Ovary (tissue), 9 donors: Measurements from ENCODE around the gene PHKA2. TPM values are rescaled to one million over a fixed set of nuclear protein-coding genes. Genes with fewer than 3 reads are reported as not detected.

ENCODE experiments used
- DNase-seq, 5 donors: peaks; one replicate each; pipeline ENCODE4 v3.0.0-alpha.2; 2019 to 2020
- H3K27ac ChIP-seq, 2 donors: fragments of 200-600 bp; one replicate each; pipeline versions ENCODE4 v1.5.1 to v1.8.0; 2019 to 2022
- H3K27me3 ChIP-seq: fragments of 200-600 bp; one replicate; pipeline ENCODE4 v1.8.0; 2022
- H3K36me3 ChIP-seq: fragments of 200-600 bp; sonication (generic); one replicate; pipeline ENCODE4 v1.5.1; 2019
- H3K4me1 ChIP-seq: one replicate; pipeline ENCODE4 v1.8.1; 2013; ENCODE audit warnings: mild to moderate bottlenecking, moderate library complexity; ENCODE audit not compliant: insufficient read depth
- H3K4me3 ChIP-seq: fragments of 200-600 bp; sonication (generic); one replicate; pipeline ENCODE4 v1.5.1; 2017
- H3K9me3 ChIP-seq, 2 donors: fragments of 200-600 bp in 1 of 2; sonication (generic) in 1 of 2; one replicate each; pipeline versions ENCODE4 v1.5.1 to v1.8.1; 2013 to 2019; ENCODE audit warnings: mild to moderate bottlenecking in 1 of 2, moderate library complexity in 1 of 2
- EP300 ChIP-seq: sonication (generic); formaldehyde crosslinking; IDR thresholded peaks from one replicate; pipeline ENCODE4 v1.6.1; 2017; ENCODE audit warnings: antibody characterized with exemption
- POLR2A ChIP-seq: fragments of 450-650 bp; IDR thresholded peaks from one replicate; pipeline ENCODE4 v1.6.1; 2017; ENCODE audit warnings: antibody characterized with exemption, mild to moderate bottlenecking, moderate library complexity
- WGBS, 3 donors: extraction: QIAGEN DNeasy Blood & Tissue Kit in 1 of 3; methylation state at CpG; one replicate each; pipeline versions ENCODE4 v1.1.5 to v1.1.7; 2013 to 2017; 5-methylcytosine and 5-hydroxymethylcytosine counted together
- intact Hi-C, 4 donors: fragments of 100-400 bp; cut with DNase I; formaldehyde crosslinking; loops; one replicate each; pipeline versions ENCODE4 v1.11.0 to v1.15.1; 2022 to 2023
- polyA plus RNA-seq, 2 donors: library from polyadenylated mRNA; stranded (reverse); fragments of 200-250 nt in 1 of 2; fragments of 350-450 nt in 1 of 2; fragmentation: Illumina TruSeq in 1 of 2; extraction: RNeasy Lipid Tissue Mini Kit (QIAGEN cat#74804) in 1 of 2; gene quantifications; one replicate each; pipeline ENCODE4 v1.2.3, GENCODE V29; 2013 to 2014
- total RNA-seq, 7 donors: library from RNA; depleted of rRNA in 2 of 7; stranded (reverse); fragments of >200 nt in 2 of 7; fragmentation: NEBNext Ultra II Directional in 3 of 7; extraction: Animal tissue kit (Norgen Biotek cat#: 25700) in 3 of 7; gene quantifications; one replicate each; pipeline versions ENCODE4 v1.1.0 to v1.2.4, GENCODE V29; 2016 to 2023
- TF ChIP-seq, protein P1 (sequence below), 3 donors: fragments of 450-650 bp in 2 of 3; fragments of 200-600 bp in 1 of 3; IDR thresholded peaks; one replicate each; pipeline versions ENCODE4 v1.5.1 to v1.8.0; 2016 to 2022; ENCODE audit warnings: antibody characterized with exemption in 3 of 3, mild to moderate bottlenecking in 1 of 3
- donor health status: DM: no; HTN: no; CAD: no; lungs with moderate emphysema.
- donor health status: DM: no; HTN: no; CAD: no.
- donor health status: Bipolar disorder and iron deficiency.
- donor health status: DM: yes; HTN: yes; CAD: no.
- donor health status: DM: no; HTN: no; CAD: no.
- donor health status: DM: yes; HTN: yes; CAD: no.

PHKA2 gene
- total and polyA plus RNA-seq, 9 donors = 19.4 to 43.5 (median 32.9) TPM

- H3K4me3 ChIP-seq = no peak overlapping the region
- no peaks in the 10 kb centered on the region for H3K36me3 ChIP-seq
- 89 to 92% (median 89%) methylated on average over 11 to 12 of the region's 12 CpGs for WGBS, 3 donors
- TF ChIP-seq, protein P1, sequence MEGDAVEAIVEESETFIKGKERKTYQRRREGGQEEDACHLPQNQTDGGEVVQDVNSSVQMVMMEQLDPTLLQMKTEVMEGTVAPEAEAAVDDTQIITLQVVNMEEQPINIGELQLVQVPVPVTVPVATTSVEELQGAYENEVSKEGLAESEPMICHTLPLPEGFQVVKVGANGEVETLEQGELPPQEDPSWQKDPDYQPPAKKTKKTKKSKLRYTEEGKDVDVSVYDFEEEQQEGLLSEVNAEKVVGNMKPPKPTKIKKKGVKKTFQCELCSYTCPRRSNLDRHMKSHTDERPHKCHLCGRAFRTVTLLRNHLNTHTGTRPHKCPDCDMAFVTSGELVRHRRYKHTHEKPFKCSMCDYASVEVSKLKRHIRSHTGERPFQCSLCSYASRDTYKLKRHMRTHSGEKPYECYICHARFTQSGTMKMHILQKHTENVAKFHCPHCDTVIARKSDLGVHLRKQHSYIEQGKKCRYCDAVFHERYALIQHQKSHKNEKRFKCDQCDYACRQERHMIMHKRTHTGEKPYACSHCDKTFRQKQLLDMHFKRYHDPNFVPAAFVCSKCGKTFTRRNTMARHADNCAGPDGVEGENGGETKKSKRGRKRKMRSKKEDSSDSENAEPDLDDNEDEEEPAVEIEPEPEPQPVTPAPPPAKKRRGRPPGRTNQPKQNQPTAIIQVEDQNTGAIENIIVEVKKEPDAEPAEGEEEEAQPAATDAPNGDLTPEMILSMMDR (IDR thresholded peaks at IDR 0.05) = no peak
- TF ChIP-seq POLR2A (no peak), EP300 (no peak)
- no peak for DNase-seq
- no peak overlapping the region for H3K27ac ChIP-seq
- no peaks in the 10 kb centered on the region for H3K4me1 ChIP-seq
- no peaks in the 10 kb centered on the region for H3K9me3 ChIP-seq
- intact Hi-C loops = no loop called here
- no peaks in the 10 kb centered on the region for H3K27me3 ChIP-seq
These were observed 77.6 kb downstream of the PHKA2 start for GRCh38 chrX:18906286-18906685.

DNA sequence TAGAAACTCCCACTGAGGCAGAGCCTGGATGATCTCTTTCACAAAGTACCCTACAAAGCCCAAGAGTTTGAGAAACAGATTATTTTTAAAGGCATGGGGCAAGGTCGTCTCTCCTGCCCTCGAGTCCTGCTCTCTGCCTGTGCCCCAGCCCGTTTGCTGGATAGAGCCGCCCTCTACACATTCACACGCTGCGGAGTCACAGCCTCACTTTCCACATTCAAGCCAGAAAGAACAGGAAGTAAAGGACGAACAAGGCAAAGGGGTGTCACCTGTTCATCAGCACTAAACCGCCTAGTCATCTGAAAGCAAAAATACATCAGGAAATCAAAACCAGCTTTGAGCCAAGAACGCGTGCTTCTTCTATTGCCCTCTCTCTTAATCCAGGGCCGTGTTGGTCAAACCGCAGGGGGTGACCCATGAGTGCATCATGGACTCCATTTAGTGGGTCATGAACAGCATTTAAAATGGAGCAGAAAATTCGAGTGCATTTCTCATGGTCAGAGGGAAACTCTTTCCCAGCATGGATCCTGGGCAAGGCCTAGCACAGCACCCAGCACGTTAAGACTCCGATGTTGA lies 83.4 kb downstream of the PHKA2 start:
- intact Hi-C loops = no loop called here
- TF ChIP-seq, protein P1 (IDR thresholded peaks at IDR 0.05) = no peak
- TF ChIP-seq EP300 (no peak), POLR2A (no peak)
- Histone ChIP-seq H3K27me3 (no peaks in the 10 kb centered on the region), H3K9me3 (no peaks in the 10 kb centered on the region), H3K4me3 (no peak overlapping the region), H3K36me3 (no peaks in the 10 kb centered on the region), H3K4me1 (no peaks in the 10 kb centered on the region), H3K27ac (no peak overlapping the region)
- no peak for DNase-seq
- WGBS, 3 donors = 76 to 84% (median 82%) methylated on average over 15 of the region's 15 CpGs

DNA sequence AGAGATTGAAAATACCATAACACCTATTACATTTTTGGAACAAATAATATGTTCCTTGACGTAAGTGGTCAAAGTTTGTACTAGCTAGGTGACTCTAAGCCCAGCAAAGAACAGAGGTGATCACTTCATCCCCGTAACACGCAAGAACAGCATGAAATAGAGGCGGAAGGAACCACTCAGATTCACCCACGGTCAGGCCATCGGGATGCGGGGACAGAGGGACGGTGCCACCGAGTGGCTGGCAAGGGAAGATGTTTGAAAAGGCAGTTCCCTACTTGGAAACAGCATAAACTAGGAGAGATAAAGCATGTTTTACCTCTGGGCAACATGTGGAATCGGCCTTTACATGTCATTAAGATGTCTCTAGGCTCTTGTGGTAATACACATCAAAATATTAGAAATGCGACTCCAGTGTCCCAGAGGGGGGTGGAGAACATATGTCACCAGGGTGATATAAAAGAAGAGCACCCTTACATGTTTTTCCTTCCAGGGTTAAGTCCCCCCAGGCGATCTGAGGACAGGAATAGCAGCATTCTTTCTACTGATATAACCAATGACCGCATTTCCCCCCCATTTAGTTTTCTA lies 84.0 kb downstream of the PHKA2 start:
- DNase-seq = no peak
- intact Hi-C loops = loop anchor here in 2 of 4 donors (10.0 kb wide), 3 partner anchors 225 to 495 kb away; partner anchors contain the start of gene RS1 (in 1 of the 2)

DNA sequence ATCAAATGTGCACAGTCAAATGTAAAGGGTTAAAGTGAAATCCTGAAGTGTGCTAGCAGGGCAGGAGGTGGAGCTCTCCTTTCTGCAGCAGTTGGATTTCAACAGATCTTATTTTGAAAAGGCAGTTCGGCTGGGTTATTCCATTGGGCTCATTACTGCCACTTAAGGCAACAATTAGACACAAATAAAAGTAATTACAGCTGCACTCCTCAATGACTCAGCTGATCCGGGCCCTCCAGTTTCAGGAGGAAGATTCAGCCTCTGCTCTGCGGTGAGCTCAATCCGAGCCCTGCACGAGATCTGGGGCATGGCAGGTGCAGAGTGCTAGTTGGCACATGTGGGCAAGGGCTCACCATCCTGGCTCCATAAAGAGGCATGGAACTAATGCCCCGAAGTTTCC lies 85.4 kb downstream of the PHKA2 start:
- DNase-seq = no peak
- intact Hi-C loops = loop anchor here in 2 of 4 donors (10.0 kb wide), 3 partner anchors 224 to 494 kb away; partner anchors contain the start of gene RS1 (in 1 of the 2)

More for the DNA sequence above, 84.0 kb downstream of the PHKA2 start:
- H3K9me3 ChIP-seq = no peaks in the 10 kb centered on the region
- H3K36me3 ChIP-seq = no peaks in the 10 kb centered on the region
- TF ChIP-seq, protein P1 (IDR thresholded peaks at IDR 0.05) = no peak
- no peak for TF ChIP-seq POLR2A
- TF ChIP-seq EP300 = no peak
- no peaks in the 10 kb centered on the region for H3K4me1 ChIP-seq
- 67 to 71% (median 69%) methylated on average over 13 of the region's 13 CpGs for WGBS, 3 donors
- H3K27me3 ChIP-seq = no peaks in the 10 kb centered on the region
- H3K27ac ChIP-seq = no peak overlapping the region
- H3K4me3 ChIP-seq = no peak overlapping the region

More for the DNA sequence above, 85.4 kb downstream of the PHKA2 start:
- Histone ChIP-seq H3K27me3 (no peaks in the 10 kb centered on the region), H3K9me3 (no peaks in the 10 kb centered on the region), H3K27ac (no peak overlapping the region), H3K4me1 (no peaks in the 10 kb centered on the region), H3K4me3 (no peak overlapping the region), H3K36me3 (no peaks in the 10 kb centered on the region)
- TF ChIP-seq POLR2A (no peak), EP300 (no peak)
- TF ChIP-seq, protein P1 (IDR thresholded peaks at IDR 0.05) = no peak
- 51 to 62% (median 52%) methylated on average over 6 of the region's 6 CpGs for WGBS, 3 donors
